Keratinocyte (primary cell): Measurements from ENCODE around the gene CHSY3. TPM values are rescaled to one million over a fixed set of nuclear protein-coding genes. Genes with fewer than 3 reads are reported as not detected.

Experiments used
- DNase-seq: peaks from one replicate; pipeline ENCODE4 v3.0.0-alpha.2; 2011; ENCODE audit warnings: low read depth, missing footprints, low spot score
- FAIRE-seq: peaks from 2 replicates; lab custom pipeline; 2011; peaks lifted over from hg19 to GRCh38; lab: Jason Lieb, UNC
- H2AFZ ChIP-seq: 2 replicates; pipeline ENCODE4 v1.6.0; 2012; ENCODE audit warnings: low read length, control low read depth, inconsistent platforms; ENCODE audit not compliant: control insufficient read depth
- H3K27ac ChIP-seq: 2 replicates; pipeline ENCODE4 v1.5.1; 2011; ENCODE audit warnings: low read length; ENCODE audit not compliant: control insufficient read depth, insufficient read depth
- H3K27me3 ChIP-seq: 3 replicates; pipeline ENCODE4 v1.6.0; 2011; ENCODE audit warnings: low read length; ENCODE audit not compliant: control insufficient read depth, insufficient read depth; ENCODE audit errors: extremely low read depth
- H3K36me3 ChIP-seq, 2 experiments: 2 replicates in 1 of 2; 3 replicates in 1 of 2; pipeline ENCODE4 v1.5.1; 2011; ENCODE audit warnings: low read length in 2 of 2, mild to moderate bottlenecking in 1 of 2; ENCODE audit not compliant: control insufficient read depth in 2 of 2, insufficient read depth in 2 of 2; ENCODE audit errors: extremely low read depth in 1 of 2
- H3K4me1 ChIP-seq: 3 replicates; pipeline ENCODE4 v1.5.1; 2011; ENCODE audit warnings: low read length; ENCODE audit not compliant: control insufficient read depth, insufficient read depth; ENCODE audit errors: extremely low read depth
- H3K4me2 ChIP-seq: 3 replicates; pipeline ENCODE4 v1.6.0; 2011; ENCODE audit warnings: low read depth, low read length; ENCODE audit not compliant: control insufficient read depth, insufficient read depth; ENCODE audit errors: extremely low read depth
- H3K4me3 ChIP-seq, 3 experiments: fragments of 200-600 bp in 1 of 3; sonication (generic) in 1 of 3; 2 replicates in 2 of 3; 3 replicates in 1 of 3; pipeline ENCODE4 v1.5.1; 2011 to 2016; ENCODE audit warnings: low read length in 3 of 3, mild to moderate bottlenecking in 3 of 3, control low read depth in 2 of 3, inconsistent platforms in 1 of 3, low read depth in 1 of 3, mixed read lengths in 1 of 3, mixed run types in 1 of 3, moderate library complexity in 1 of 3; ENCODE audit not compliant: control insufficient read depth in 2 of 3, insufficient read depth in 2 of 3; ENCODE audit errors: extremely low read depth in 1 of 3
- H3K79me2 ChIP-seq: 2 replicates; pipeline ENCODE4 v1.6.0; 2012; ENCODE audit warnings: low read length; ENCODE audit not compliant: control insufficient read depth, insufficient read depth
- H3K9ac ChIP-seq: 3 replicates; pipeline ENCODE4 v1.6.0; 2011; ENCODE audit warnings: low read length; ENCODE audit not compliant: control insufficient read depth, insufficient read depth; ENCODE audit errors: extremely low read depth
- H3K9me1 ChIP-seq: 3 replicates; pipeline ENCODE4 v1.6.0; 2011; ENCODE audit warnings: low read length; ENCODE audit not compliant: control insufficient read depth, insufficient read depth; ENCODE audit errors: extremely low read depth
- H3K9me3 ChIP-seq: 2 replicates; pipeline ENCODE4 v1.5.1; 2012; ENCODE audit warnings: low read depth, low read length; ENCODE audit not compliant: control insufficient read depth
- H4K20me1 ChIP-seq: 3 replicates; pipeline ENCODE4 v1.6.0; 2011; ENCODE audit warnings: low read length; ENCODE audit not compliant: control insufficient read depth, insufficient read depth; ENCODE audit errors: extremely low read depth
- EZH2 ChIP-seq: IDR thresholded peaks from one replicate; pipeline ENCODE4 v1.6.1; 2012; ENCODE audit warnings: inconsistent platforms, mild to moderate bottlenecking, low read length, moderate library complexity
- dilution Hi-C: fragments of 300-500 bp; cut with MboI; formaldehyde crosslinking; loops from one replicate; pipeline ENCODE4 v1.7.0; 2020; ENCODE audit warnings: low sequenced_read_pairs; ENCODE audit not compliant: extremely low pct_ligation_motif_present
- polyA plus RNA-seq, 5 experiments: library from polyadenylated mRNA; depleted of rRNA in 3 of 5; stranded (reverse) in 3 of 5; stranded (forward) in 1 of 5; unstranded in 1 of 5; fragments of >200 nt; gene quantifications; 1 replicate in 1 of 5; 2 replicates in 3 of 5; 3 replicates in 1 of 5; pipeline versions ENCODE4 v1.2.1 to v1.2.3, GENCODE V29; 2011 to 2012; ENCODE audit warnings: missing spikeins in 2 of 5, low read depth in 1 of 5, low replicate concordance in 1 of 5
- TF ChIP-seq, protein P1 (sequence below), 3 experiments: IDR thresholded peaks in 1 of 3; conservative IDR thresholded peaks in 1 of 3; optimal IDR thresholded peaks in 1 of 3; 2 replicates in 2 of 3; 3 replicates in 1 of 3; pipeline versions ENCODE3 to v1.5.1; 2011; ENCODE audit warnings: low read length in 3 of 3, mild to moderate bottlenecking in 3 of 3, moderate library complexity in 2 of 3, control low read depth in 1 of 3, inconsistent platforms in 1 of 3; ENCODE audit not compliant: insufficient read depth in 2 of 3; ENCODE audit errors: extremely low read depth in 1 of 3

Gene CHSY3
- polyA plus RNA-seq, 1 donor (not counting 4 experiments of a cell fraction or from before 2014, with no cell fraction given) = 0.47 TPM

DNA sequence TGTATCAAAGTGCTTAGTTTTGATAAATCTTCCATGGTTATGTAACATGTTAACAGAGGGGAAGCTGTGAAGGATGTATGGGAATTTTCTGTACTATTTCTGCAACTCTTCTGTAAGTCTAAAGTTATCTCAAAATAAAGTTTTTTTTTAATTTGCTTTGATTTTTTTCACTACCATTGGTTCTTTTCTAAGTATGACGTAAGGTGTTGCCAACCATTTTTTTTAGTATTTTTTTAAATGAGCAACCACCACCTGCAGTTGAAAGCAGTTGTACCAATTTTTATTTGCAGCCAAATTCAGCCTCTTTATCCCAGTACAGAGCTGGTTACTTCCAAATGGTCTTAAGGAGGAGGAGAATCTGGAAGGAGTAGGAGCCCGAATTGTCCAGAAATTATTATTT, 192.2 kb downstream of the CHSY3 start:
- Histone ChIP-seq H3K79me2 (no peaks in the 10 kb centered on the region), H3K9me1 (no peaks in the 10 kb centered on the region), H3K4me1 (no peaks in the 10 kb centered on the region), H3K9me3 (no peaks in the 10 kb centered on the region), H2AFZ (no peak overlapping the region), H3K27me3 (no peaks in the 10 kb centered on the region), H3K4me2 (no peak overlapping the region), H3K4me3 (no peak overlapping the region), H3K27ac (no peak overlapping the region), H4K20me1 (no peaks in the 10 kb centered on the region), H3K9ac (no peak overlapping the region), H3K36me3 (no peaks in the 10 kb centered on the region)
- no peak for FAIRE-seq
- DNase-seq = no peak
- dilution Hi-C loops = no loop called here
- no peak for TF ChIP-seq EZH2
- TF ChIP-seq, protein P1, sequence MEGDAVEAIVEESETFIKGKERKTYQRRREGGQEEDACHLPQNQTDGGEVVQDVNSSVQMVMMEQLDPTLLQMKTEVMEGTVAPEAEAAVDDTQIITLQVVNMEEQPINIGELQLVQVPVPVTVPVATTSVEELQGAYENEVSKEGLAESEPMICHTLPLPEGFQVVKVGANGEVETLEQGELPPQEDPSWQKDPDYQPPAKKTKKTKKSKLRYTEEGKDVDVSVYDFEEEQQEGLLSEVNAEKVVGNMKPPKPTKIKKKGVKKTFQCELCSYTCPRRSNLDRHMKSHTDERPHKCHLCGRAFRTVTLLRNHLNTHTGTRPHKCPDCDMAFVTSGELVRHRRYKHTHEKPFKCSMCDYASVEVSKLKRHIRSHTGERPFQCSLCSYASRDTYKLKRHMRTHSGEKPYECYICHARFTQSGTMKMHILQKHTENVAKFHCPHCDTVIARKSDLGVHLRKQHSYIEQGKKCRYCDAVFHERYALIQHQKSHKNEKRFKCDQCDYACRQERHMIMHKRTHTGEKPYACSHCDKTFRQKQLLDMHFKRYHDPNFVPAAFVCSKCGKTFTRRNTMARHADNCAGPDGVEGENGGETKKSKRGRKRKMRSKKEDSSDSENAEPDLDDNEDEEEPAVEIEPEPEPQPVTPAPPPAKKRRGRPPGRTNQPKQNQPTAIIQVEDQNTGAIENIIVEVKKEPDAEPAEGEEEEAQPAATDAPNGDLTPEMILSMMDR (optimal IDR thresholded peaks at IDR 0.05 in 1 of 3, IDR thresholded peaks at IDR 0.05 in 1 of 3, conservative IDR thresholded peaks at IDR 0.05 in 1 of 3; ENCODE audit: extremely low read depth in 1 of 3, insufficient read depth in 2 of 3, low read length in 3 of 3) = no peak

GRCh38 chr5:130099008-130099407, 194.7 kb downstream of the CHSY3 start:
- H3K79me2 ChIP-seq = no peaks in the 10 kb centered on the region
- H3K27ac ChIP-seq = no peak overlapping the region
- H3K9me1 ChIP-seq = no peaks in the 10 kb centered on the region
- H3K4me3 ChIP-seq = no peak overlapping the region
- no peaks in the 10 kb centered on the region for H3K27me3 ChIP-seq
- H4K20me1 ChIP-seq = no peaks in the 10 kb centered on the region
- TF ChIP-seq, protein P1 (optimal IDR thresholded peaks at IDR 0.05 in 1 of 3, IDR thresholded peaks at IDR 0.05 in 1 of 3, conservative IDR thresholded peaks at IDR 0.05 in 1 of 3; ENCODE audit: extremely low read depth in 1 of 3, insufficient read depth in 2 of 3, low read length in 3 of 3) = no peak
- TF ChIP-seq EZH2 = no peak
- no peaks in the 10 kb centered on the region for H3K4me1 ChIP-seq
- dilution Hi-C loops = no loop called here
- H3K36me3 ChIP-seq = no peaks in the 10 kb centered on the region
- DNase-seq = no peak
- H3K4me2 ChIP-seq = no peak overlapping the region
- no peak for FAIRE-seq
- no peak overlapping the region for H2AFZ ChIP-seq
- H3K9ac ChIP-seq = no peak overlapping the region
- no peaks in the 10 kb centered on the region for H3K9me3 ChIP-seq
